ENCODE measurements around the gene CALM1.
A peak's percentile ranks its signal among the peaks of the same experiment; 100 is the strongest.

The CALM1 gene

GRCh38 chr14:90444077-90444696 is 47.4 kb downstream of the CALM1 start:
- no peak for DNase-seq

GRCh38 chr14:90445011-90445410 is 48.2 kb downstream of the CALM1 start:
- DNase-seq: no peak

GRCh38 chr14:90446405-90446804 is 49.6 kb downstream of the CALM1 start:
- DNase-seq: no peak

- DNase-seq: no peak
Measured at GRCh38 chr14:90447720-90448497, 51.1 kb downstream of the CALM1 start.

GRCh38 chr14:90449411-90449810 is 52.6 kb downstream of the CALM1 start:
- DNase-seq: no peak

GRCh38 chr14:90450151-90450550 is 53.3 kb downstream of the CALM1 start:
- DNase-seq: no peak

- no peak for DNase-seq
Measured at GRCh38 chr14:90450667-90451066, 53.8 kb downstream of the CALM1 start.

GRCh38 chr14:90451443-90451842 is 54.6 kb downstream of the CALM1 start:
- DNase-seq: no peak

- no peak for DNase-seq
Measured at GRCh38 chr14:90451961-90452360, 55.1 kb downstream of the CALM1 start.

- DNase-seq: no peak
Measured at GRCh38 chr14:90452366-90452765, 55.5 kb downstream of the CALM1 start.

GRCh38 chr14:90453401-90453951 is 56.6 kb downstream of the CALM1 start:
- DNase-seq: peak; percentile 31

GRCh38 chr14:90454041-90455000 is 57.5 kb downstream of the CALM1 start:
- DNase-seq: no peak

GRCh38 chr14:90455100-90455571 is 58.3 kb downstream of the CALM1 start:
- no peak for DNase-seq

GRCh38 chr14:90456551-90456950 is 59.7 kb downstream of the CALM1 start:
- no peak for DNase-seq

- DNase-seq: no peak
Measured at GRCh38 chr14:90457186-90457585, 60.4 kb downstream of the CALM1 start.

Data from NCI-H1105 treated with DMSO at 0.1 percent for 48 hours (cell line).